ENCODE measurements around the gene HNRNPM. TPM values are rescaled to one million over a fixed set of nuclear protein-coding genes. Genes with fewer than 3 reads are reported as not detected.

Gene HNRNPM
- total RNA-seq, 1 donor from 2014 or later, result 152 TPM

- Histone ChIP-seq H3K4me3 (no peak overlapping the region), H3K9me3 (no peaks in the 10 kb centered on the region), H3K27ac (no peak overlapping the region), H3K27me3 (ENCODE audit: low read depth) (no peaks in the 10 kb centered on the region), H3K4me1 (peaks cover 11% of the 10 kb centered on the region), H3K36me3 (peaks cover 100% of the 10 kb centered on the region)
- DNase-seq (no peak), ATAC-seq (no peak)
- intact Hi-C loops (cut with DNase I), result no loop called here
- no peak for TF ChIP-seq CTCF (IDR thresholded peaks at IDR 0.05)
Measured at GRCh38 chr19:8468761-8469373, 24.1 kb downstream of the HNRNPM start.

- peaks cover 100% of the 10 kb centered on the region for H3K36me3 ChIP-seq
- no peak for TF ChIP-seq CTCF (IDR thresholded peaks at IDR 0.05)
- H3K27ac ChIP-seq, result no peak overlapping the region
- ATAC-seq, result no peak
- H3K9me3 ChIP-seq, result no peaks in the 10 kb centered on the region
- H3K27me3 ChIP-seq (ENCODE audit: low read depth), result no peaks in the 10 kb centered on the region
- H3K4me3 ChIP-seq, result no peak overlapping the region
- intact Hi-C loops (cut with DNase I), result no loop called here
- no peak for DNase-seq
- peaks cover 10% of the 10 kb centered on the region for H3K4me1 ChIP-seq
Measured at GRCh38 chr19:8469613-8470368, 25.0 kb downstream of the HNRNPM start.

- H3K9me3 ChIP-seq, result no peaks in the 10 kb centered on the region
- H3K27ac ChIP-seq, result no peak overlapping the region
Measured at GRCh38 chr19:8473648-8474476, 29.1 kb downstream of the HNRNPM start.

GRCh38 chr19:8475005-8475404 is 30.2 kb downstream of the HNRNPM start:
- intact Hi-C loops (cut with DNase I), result no loop called here
- no peak for DNase-seq
- TF ChIP-seq CTCF (IDR thresholded peaks at IDR 0.05), result no peak
- ATAC-seq, result no peak
- Histone ChIP-seq H3K9me3 (no peaks in the 10 kb centered on the region), H3K27ac (no peak overlapping the region), H3K27me3 (ENCODE audit: low read depth) (no peaks in the 10 kb centered on the region), H3K36me3 (peaks cover 94% of the 10 kb centered on the region), H3K4me3 (no peak overlapping the region), H3K4me1 (peaks cover 33% of the 10 kb centered on the region)

More at GRCh38 chr19:8473648-8474476, 29.1 kb downstream of the HNRNPM start:
- peaks cover 99% of the 10 kb centered on the region for H3K36me3 ChIP-seq
- TF ChIP-seq CTCF (IDR thresholded peaks at IDR 0.05), result no peak
- no peaks in the 10 kb centered on the region for H3K27me3 ChIP-seq (ENCODE audit: low read depth)
- H3K4me1 ChIP-seq, result peaks cover 33% of the 10 kb centered on the region
- intact Hi-C loops (cut with DNase I), result no loop called here
- ATAC-seq, result no peak
- H3K4me3 ChIP-seq, result no peak overlapping the region
- DNase-seq, result no peak

- intact Hi-C loops (cut with DNase I), result no loop called here
- Histone ChIP-seq H3K9me3 (no peaks in the 10 kb centered on the region), H3K36me3 (peaks cover 94% of the 10 kb centered on the region), H3K27me3 (ENCODE audit: low read depth) (no peaks in the 10 kb centered on the region), H3K27ac (no peak overlapping the region), H3K4me1 (peaks cover 48% of the 10 kb centered on the region), H3K4me3 (no peak overlapping the region)
- DNase-seq (no peak), ATAC-seq (no peak)
- no peak for TF ChIP-seq CTCF (IDR thresholded peaks at IDR 0.05)
Measured at GRCh38 chr19:8476524-8476923, 31.7 kb downstream of the HNRNPM start.

Data from lower lobe of right lung (tissue), 2 donors.